Measurements from ENCODE around the gene GPR27.

The GPR27 gene

GRCh38 chr3:71786217-71786549, 32.5 kb downstream of the GPR27 start:
- no peak for DNase-seq

GRCh38 chr3:71786551-71786950, 32.9 kb downstream of the GPR27 start:
- DNase-seq, result no peak

DNA sequence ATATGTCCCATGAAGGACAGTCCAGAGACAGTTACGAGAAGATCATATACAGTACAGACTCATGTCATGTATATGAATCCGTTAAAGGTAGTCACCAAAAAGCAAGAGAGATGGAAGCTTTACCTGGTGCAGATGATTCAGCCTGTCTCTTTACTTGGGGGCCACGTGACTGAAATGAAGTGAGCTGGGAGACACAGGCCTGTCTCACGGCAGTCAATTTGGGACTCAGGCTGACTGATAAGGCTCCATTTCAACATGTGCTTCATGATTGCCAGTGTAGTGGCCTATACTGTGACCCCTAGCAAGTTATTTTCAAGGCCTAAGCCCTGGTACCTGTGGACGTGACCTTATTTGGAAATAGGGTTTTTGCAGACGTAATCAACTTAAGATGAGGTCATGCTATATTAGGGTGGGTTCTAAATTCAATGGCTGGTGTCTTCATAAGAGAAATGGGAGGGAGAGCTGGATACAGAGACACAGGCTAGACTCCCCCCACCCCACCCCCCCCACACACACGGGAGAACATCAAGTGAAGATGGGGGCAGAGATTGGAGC, 34.3 kb downstream of the GPR27 start:
- DNase-seq, result no peak

DNA sequence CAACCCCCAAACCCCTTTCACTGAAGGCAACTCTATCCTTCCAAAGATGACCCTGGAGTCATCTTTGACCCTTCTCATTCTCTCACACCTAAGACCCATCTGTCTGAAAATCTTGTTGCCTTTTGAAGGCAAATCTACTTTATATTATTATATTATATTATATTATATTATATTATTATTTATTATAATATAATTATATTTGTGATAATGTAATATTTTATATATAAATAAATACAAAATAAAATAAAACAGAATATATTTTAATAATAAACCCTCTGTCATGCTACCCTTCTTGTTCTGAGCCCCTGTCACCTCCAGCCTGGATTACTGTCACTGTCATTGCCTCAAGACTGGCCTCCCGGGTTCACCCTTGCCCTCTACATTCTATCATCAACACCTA, 36.3 kb downstream of the GPR27 start:
- DNase-seq, result no peak

- DNase-seq, result no peak
Measured at GRCh38 chr3:71791634-71792033, 38.0 kb downstream of the GPR27 start.

DNA sequence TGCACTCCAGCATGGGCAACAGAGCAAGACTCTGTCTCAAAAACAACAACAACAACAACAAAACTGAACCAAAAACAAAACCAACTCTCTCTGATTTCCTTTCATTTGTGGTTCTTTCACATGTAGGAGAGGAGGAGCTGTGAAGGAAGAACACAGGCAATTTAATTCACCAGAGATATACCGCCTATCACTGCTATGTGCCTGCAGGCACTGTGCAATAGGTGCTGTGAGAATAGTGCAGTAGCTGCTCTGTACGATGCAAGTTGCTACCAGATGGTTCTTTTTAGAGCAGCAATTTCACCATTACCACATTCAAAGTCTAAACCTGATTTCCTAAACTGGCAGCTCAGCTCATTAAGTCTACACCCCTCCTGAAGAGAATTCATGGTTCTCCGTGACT, 42.6 kb downstream of the GPR27 start:
- no peak for DNase-seq

- DNase-seq, result no peak
Measured at GRCh38 chr3:71797455-71797854, 43.8 kb downstream of the GPR27 start.

GRCh38 chr3:71800023-71800422, 46.4 kb downstream of the GPR27 start:
- DNase-seq, result no peak

DNA sequence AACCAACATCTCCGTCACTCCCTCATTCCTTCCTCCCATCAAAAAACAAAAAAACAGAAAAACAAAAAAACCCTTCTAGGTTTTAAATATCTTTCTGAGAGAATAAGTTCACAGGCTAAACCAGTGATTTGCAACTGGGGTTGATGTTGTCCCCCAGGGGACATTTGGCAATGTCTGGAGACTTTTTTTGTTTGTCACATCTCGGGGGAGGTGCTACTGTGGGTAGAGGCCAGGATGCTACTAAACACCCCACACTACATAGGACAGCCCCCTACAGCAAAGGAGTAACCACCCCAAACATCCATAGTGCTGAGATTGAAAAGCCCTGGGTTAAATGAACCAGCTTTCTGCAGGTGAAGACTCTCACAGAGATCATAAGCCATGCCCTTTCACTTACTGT, 48.3 kb downstream of the GPR27 start:
- DNase-seq, result no peak

DNA sequence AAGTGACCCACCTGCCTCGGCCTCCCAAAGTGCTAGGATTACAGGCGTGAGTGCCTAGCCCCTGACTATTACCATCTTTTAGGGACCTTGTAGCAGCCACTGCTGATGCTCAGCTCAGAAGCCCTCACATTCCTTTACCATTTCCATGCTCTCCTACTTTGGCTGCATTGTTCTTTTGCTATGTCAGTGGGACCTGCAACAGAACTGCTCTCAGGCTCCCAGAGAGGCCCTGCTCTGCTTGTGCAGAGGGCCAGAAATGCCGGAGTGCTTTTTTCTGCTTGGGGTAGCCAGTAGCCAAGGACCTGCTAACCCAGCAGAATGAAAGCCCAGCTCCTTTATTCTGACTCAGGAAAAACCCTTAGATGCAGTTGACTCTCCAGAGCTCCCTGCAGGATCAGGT, 49.6 kb downstream of the GPR27 start:
- no peak for DNase-seq

GRCh38 chr3:71805199-71805598, 51.5 kb downstream of the GPR27 start:
- DNase-seq, result no peak

DNA sequence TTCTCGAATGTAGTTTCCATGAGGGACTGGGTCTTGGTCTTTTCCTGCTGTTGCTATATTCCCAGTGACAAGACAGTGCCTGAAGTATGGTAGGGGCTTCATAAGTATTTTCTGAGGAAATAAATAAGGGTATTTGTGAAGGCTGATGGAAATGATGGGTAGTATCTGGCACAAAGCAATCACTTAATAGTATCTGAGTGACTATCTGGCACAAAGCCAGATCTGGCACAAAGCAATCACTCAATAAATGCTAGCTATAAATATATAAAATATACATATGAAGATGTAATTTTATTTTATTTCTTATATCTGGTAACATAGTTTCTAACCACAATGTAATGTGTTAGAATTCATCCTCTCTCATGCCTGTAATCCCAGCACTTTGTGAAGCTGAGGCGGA, 52.0 kb downstream of the GPR27 start:
- DNase-seq, result no peak
